ENCODE data around the gene SMG6.
A peak's percentile ranks its signal among the peaks of the same experiment; 100 is the strongest.
"Not testable (repeated sequence)": the region's sequence is repeated elsewhere in the genome, so short reads cannot be mapped to it uniquely, and the experiment has no call there.

Gene SMG6

GRCh38 chr17:2262135-2262587 lies 41.4 kb downstream of the SMG6 start:
- no peak for DNase-seq

DNA sequence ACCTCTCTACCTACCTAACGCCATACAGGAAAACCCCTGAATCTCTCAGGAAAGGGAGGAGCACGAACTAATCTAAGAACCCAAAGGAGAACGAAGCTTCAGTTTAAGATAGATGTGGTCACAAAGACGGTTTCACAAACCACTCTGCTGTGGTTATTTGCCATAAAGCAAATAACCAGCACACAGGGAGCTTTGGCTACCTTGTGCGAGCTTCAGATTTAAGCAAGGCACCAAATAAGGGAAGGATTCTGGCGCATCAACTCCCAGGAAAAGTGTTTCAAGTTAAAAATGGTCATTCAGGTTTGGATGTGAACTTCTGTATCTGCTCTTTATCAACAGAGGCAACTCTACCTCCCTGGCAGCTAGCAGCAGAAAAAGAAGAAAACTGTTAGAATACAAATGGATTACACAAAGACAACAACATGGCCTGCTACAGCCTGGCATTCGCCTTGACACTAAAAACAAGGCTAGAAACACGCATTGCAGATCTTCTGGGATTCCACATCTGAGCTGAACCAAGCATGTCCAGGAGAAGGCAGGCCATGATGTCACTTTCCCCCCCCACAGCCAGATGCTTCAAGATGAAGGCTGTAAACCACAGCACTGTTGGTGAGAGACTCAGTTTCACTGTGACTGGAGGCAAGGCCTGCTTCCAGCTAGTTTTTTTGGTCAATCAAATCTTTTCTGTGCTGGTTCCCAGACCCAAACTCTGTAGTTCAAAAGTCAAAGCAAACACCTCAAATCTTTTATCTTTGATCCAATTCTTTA lies 43.6 kb downstream of the SMG6 start:
- DNase-seq, result no peak

DNA sequence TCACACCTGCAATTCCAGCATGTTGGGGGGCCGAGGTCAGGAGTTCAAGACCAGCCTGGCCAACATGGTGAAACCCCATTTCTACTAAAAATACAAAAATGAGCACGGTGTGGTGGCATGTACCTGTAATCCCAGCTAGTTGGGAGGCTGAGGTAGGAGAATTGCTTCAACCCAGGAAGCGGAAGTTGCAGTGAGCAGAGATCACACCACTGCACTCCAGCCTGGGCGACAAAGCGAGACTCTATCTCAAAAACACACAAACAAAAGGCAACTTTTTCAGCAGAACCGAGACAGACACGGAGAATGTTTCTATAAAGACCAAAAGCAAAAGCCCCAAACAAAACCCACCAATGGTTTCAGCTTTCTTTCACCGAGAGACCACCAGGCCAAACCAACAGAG lies 44.8 kb downstream of the SMG6 start:
- not testable (repeated sequence) for DNase-seq

DNA sequence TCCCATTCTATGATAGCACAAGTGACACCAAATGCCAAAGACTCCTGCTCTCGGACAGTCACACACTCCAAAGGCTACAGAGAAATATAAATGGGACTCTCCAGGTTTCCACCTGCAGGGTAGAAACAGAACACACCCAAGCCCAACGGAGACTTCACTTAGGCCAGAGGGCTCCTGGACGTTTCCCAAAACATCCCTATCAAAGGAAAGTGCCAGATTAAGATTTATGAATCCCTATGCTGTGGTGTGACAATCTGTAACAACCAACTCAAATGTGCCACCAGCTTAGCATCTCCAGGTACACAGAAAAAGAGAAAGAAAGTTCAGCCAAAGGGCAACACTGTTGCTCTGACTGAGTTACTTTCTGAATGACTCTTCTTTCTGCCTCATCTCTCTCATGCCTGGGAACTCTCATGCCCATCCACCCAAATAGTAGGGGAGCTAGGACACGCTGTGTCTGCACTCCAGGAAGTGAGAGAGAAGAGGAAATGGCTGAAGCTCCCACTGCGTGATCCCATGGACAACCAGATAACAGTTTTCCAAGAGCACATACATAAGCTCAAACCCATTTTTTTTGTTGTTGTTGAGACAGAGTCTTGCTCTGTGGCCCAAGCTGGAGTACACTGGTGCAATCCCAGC lies 49.7 kb downstream of the SMG6 start:
- no peak for DNase-seq

DNA sequence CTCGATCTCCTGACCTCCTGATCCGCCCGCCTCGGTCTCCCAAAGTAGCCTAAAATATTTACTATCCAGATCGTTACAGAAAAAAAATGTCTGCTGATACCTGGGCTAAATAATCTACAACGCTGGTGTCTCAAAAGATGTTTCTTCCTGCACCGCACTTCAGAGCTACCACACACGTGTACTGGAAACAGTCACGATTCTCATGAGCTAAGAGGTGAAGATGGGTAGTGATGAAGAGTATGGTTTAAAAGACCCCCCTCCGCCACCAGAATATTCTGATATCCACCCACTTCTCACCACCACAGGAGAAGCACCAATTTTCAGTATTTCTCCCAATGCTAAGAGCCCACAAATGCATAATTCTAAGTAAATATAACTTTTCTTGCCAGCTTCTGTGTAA lies 50.2 kb downstream of the SMG6 start:
- no peak for DNase-seq

- no peak for DNase-seq
Observed at GRCh38 chr17:2251098-2251497, 52.5 kb downstream of the SMG6 start.

GRCh38 chr17:2250140-2251095 lies 53.2 kb downstream of the SMG6 start:
- no peak for DNase-seq

DNA sequence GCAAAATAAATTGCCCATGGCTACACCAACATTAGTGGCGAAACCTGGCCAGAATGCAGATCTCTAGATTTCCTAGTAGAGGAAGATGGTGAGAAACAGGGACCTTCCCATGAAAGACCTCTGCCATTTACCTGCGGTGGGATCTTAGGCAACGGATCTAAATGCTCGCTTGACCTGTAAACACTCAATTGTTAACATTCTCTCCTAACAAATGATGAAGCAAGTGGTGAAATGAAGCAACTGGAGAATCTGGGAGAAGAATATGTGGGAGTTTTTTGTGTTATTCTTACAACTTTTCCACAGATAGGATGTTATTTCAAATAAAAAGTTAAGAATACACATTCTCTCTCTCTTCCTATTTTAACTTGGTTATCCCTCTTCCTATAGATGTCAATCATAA lies 56.6 kb downstream of the SMG6 start:
- DNase-seq, result no peak

DNA sequence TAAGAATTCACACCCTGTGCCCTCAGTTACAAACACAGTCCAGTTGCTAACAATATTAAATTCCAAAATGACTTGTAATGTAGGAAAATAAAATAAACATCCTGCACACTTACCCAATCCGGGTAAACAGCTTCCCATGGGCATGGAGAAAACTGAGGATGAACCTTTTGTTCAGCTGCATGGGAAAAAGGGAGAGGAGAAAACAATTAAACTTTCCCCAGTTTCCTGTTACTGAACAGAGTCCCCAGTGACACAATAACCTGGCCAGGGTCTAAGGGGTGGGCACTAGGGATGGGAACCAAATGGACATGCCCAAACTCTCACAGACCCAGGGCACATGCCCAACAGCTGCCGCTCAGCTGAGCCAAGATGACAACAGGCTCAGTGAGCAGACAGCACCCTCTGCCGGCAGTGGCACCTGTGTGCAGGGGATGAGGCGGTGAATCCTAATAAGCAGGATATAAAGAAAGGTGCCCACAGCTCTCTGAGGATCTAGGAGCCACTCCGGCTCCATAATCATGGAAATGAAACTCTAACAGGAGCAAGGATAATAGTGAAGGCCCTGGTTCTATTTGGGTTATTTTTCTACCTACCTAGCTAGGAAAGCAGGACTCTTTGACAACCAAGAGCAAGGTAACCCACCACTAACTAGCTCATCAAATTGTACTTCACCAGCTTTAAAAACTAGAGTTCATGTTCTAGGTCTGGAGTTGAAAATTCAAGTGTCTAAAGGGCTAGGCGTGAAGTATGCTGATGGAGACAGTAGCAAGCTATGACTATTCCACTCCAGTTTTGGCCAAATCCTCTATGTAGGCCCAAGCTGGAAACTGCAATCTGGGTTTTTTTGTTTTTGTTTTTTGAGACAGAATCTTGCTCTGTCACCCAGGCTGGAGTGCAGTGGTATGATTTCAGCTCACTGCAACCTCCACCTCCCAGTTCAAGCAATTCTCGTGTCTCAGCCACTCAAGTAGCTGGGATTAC lies 58.8 kb downstream of the SMG6 start:
- peak; percentile 83 to 91 (median 88) for DNase-seq

DNA sequence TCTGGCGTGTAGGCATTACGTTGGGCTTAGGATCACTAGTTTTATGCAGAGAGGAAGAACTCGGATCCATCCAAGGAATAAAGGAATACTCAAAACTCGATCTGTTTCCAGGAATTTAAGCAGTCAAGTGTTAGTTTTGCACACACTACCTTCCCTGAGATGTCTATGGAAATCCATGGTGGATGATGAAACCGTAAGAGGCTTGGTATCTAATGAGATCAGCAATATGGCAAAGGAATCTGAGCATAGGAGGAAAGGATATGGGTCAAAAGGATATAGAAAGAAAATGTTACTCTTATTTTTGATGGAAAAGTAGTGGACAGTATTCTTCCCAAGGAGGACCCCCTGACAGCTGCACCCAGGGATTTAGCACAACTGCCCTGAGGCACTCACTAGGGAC lies 59.6 kb downstream of the SMG6 start:
- no peak for DNase-seq

GRCh38 chr17:2241823-2242222 lies 61.8 kb downstream of the SMG6 start:
- DNase-seq, result no peak

- no peak for DNase-seq
Observed at GRCh38 chr17:2240541-2240940, 63.0 kb downstream of the SMG6 start.

GRCh38 chr17:2239882-2240430 lies 63.6 kb downstream of the SMG6 start:
- DNase-seq, result no peak

- DNase-seq, result no peak
Observed at GRCh38 chr17:2239170-2239551, 64.4 kb downstream of the SMG6 start.

GRCh38 chr17:2238432-2239169 lies 65.0 kb downstream of the SMG6 start:
- no peak for DNase-seq

DNA sequence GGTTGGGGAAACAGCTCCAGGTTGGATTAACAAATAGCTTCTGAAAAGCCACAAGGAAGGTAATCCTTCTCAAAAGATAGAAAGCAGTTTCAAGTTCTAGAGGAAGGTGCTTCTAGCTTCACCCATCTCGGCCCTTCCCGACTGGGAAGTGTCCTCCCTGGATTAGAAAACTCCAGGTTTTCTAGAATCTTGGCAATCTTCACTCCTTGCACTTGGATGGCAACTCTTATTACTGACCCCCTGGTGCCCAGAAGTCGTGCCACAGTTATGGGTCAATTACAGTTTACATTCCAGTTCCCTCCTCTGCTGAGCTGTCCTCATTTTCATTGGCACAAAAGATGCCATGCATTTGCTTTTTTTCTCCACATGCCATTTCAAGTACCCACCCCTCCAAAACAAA lies 65.6 kb downstream of the SMG6 start:
- no peak for DNase-seq

DNA sequence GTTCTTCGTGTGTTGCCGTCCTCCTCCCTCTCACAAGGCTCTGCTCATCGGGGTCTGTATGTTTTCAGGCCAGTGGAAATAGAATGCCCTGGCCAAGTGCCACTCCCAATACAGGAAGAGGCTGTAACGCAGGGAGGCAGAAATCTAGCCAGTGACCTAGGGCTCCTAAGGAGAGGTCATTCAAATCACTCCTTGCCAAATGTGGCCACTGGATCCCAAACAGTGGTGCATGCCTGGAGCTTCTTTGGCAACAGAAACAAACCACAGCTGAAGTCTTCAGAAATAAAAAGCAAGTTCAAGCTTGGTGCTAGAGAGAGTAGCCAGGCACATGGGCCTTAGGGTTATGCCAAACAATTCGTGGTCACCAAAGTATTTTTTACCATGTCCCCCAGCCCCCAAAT lies 66.1 kb downstream of the SMG6 start:
- DNase-seq, result no peak

- DNase-seq, result no peak
Observed at GRCh38 chr17:2235792-2236366, 67.7 kb downstream of the SMG6 start.

- DNase-seq, result no peak
Observed at GRCh38 chr17:2235265-2235664, 68.3 kb downstream of the SMG6 start.

GRCh38 chr17:2233441-2233947 lies 70.1 kb downstream of the SMG6 start:
- DNase-seq, result peak; percentile 22 to 66 (median 37)

Data from suppressor macrophage (primary cell).